Measurements from ENCODE around the gene TIFAB. TPM values are rescaled to one million over a fixed set of nuclear protein-coding genes. Genes with fewer than 3 reads are reported as not detected.

The TIFAB gene
- total and polyA plus RNA-seq, 12 donors: under 0.01 to 1.7 (median 0.04) TPM; not detected in 8

- H3K4me3 ChIP-seq: no peak overlapping the region
- no peaks in the 10 kb centered on the region for H3K9me3 ChIP-seq
- H3K4me1 ChIP-seq: peaks cover 0 to 30% (median 0%) of the 10 kb centered on the region in 9 donors
- no peak for DNase-seq
- intact Hi-C loops (cut with DNase I): no loop called here
- ATAC-seq: no peak
- TF ChIP-seq CTCF (IDR thresholded peaks at IDR 0.05): no peak
- H3K36me3 ChIP-seq: no peaks in the 10 kb centered on the region
- WGBS, 2 donors: 70 to 85% methylated on average over 4 of the region's 4 CpGs
- peaks cover 0 to 25% (median 0%) of the 10 kb centered on the region in 7 donors for H3K27me3 ChIP-seq
- H3K27ac ChIP-seq: no peak overlapping the region
These were observed 1.5 kb upstream of the TIFAB start for GRCh38 chr5:135453613-135454012.

GRCh38 chr5:135451581-135452320 is 400 bp downstream of the TIFAB start:
- Histone ChIP-seq H3K36me3 (no peaks in the 10 kb centered on the region), H3K27me3 (peaks cover 0 to 15% (median 0%) of the 10 kb centered on the region in 7 donors), H3K4me3 (peak overlapping the region in 1 of 10 donors; percentile 20), H3K4me1 (peaks cover 0 to 19% (median 0%) of the 10 kb centered on the region in 9 donors), H3K9me3 (no peaks in the 10 kb centered on the region), H3K27ac (peak overlapping the region in 1 of 10 donors; percentile 13)
- no peak for ATAC-seq
- WGBS, 2 donors: 89 to 91% methylated on average over 17 of the region's 17 CpGs
- intact Hi-C loops (cut with DNase I): no loop called here
- no peak for DNase-seq
- TF ChIP-seq CTCF (IDR thresholded peaks at IDR 0.05): no peak

DNA sequence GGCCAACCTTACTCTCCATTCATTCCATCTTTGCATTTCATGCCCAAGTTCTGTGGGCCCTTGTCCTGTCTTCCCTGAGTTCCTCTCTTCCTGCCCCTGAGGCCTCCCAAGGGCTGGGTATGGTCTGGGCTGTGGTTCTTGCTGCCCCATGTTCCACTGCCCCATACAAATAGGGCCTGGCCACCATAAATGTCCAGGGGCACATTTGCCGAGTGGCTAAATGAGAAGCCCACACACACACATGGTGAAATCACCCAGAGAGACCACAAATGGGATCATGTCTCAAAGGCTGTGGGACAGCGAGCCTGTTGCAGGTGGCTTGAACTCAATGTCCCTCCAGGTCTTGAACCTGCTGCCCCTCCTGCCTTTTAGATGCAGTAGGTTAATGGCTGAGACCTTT is 1.2 kb downstream of the TIFAB start:
- Histone ChIP-seq H3K4me3 (peak overlapping the region in 1 of 10 donors; percentile 20), H3K27me3 (peaks cover 0 to 8% (median 0%) of the 10 kb centered on the region in 7 donors), H3K4me1 (peaks cover 0 to 15% (median 0%) of the 10 kb centered on the region in 9 donors), H3K27ac (no peak overlapping the region), H3K36me3 (no peaks in the 10 kb centered on the region), H3K9me3 (no peaks in the 10 kb centered on the region)
- intact Hi-C loops (cut with DNase I): no loop called here
- 90 to 93% methylated on average over 2 of the region's 2 CpGs for WGBS, 2 donors
- no peak for DNase-seq
- no peak for ATAC-seq
- no peak for TF ChIP-seq CTCF (IDR thresholded peaks at IDR 0.05)

GRCh38 chr5:135450336-135450735 is 1.8 kb downstream of the TIFAB start:
- Histone ChIP-seq H3K4me3 (no peak overlapping the region), H3K27ac (no peak overlapping the region), H3K4me1 (peaks cover 0 to 9% (median 0%) of the 10 kb centered on the region in 9 donors), H3K9me3 (no peaks in the 10 kb centered on the region), H3K27me3 (peaks cover 0 to 6% (median 0%) of the 10 kb centered on the region in 7 donors), H3K36me3 (no peaks in the 10 kb centered on the region)
- intact Hi-C loops (cut with DNase I): no loop called here
- DNase-seq (no peak), ATAC-seq (no peak)
- TF ChIP-seq CTCF (IDR thresholded peaks at IDR 0.05): no peak
- WGBS, 2 donors: 74 to 84% methylated on average over 3 of the region's 3 CpGs
